Measurements from ENCODE around the gene SH2D3C.
A peak's percentile ranks its signal among the peaks of the same experiment; 100 is the strongest.

The SH2D3C gene

GRCh38 chr9:127785933-127786772, 7.7 kb upstream of the SH2D3C start, which contains the start of gene CDK9 (continued):
- TF ChIP-seq ZNF654 (tag by site-specific recombination; IDR thresholded peaks at IDR 0.05; ENCODE audit: low read depth) (no peak), ZBTB21 (tag by site-specific recombination; IDR thresholded peaks at IDR 0.05) (no peak), ZBTB8A (tag by site-specific recombination; IDR thresholded peaks at IDR 0.05) (peak; percentile 85), ZEB2 (tag by site-specific recombination; IDR thresholded peaks at IDR 0.05) (peak; percentile 79), TSHZ1 (tag by site-specific recombination; IDR thresholded peaks at IDR 0.05; ENCODE audit: borderline replicate concordance) (no peak), ZNF843 (tag by site-specific recombination; IDR thresholded peaks at IDR 0.05) (0 out of 2 replicates have a peak, but pooled peaks have one; percentile 17), ZNF747 (tag by site-specific recombination; IDR thresholded peaks at IDR 0.05) (no peak), ZNF18 (tag by site-specific recombination; IDR thresholded peaks at IDR 0.05) (no peak), SETDB1 (IDR thresholded peaks at IDR 0.05; ENCODE audit: insufficient read length, low read length) (no peak), INSM2 (tag by site-specific recombination; IDR thresholded peaks at IDR 0.05) (no peak), PBX3 (CRISPR knock-in tag; IDR thresholded peaks at IDR 0.05) (peak; percentile 59), ZNF37A (tag by site-specific recombination; IDR thresholded peaks at IDR 0.05) (0 out of 2 replicates have a peak, but pooled peaks have one; percentile 32), ZNF2 (tag by site-specific recombination; IDR thresholded peaks at IDR 0.05) (0 out of 2 replicates have a peak, but pooled peaks have one; percentile 26), MZF1 (tag by site-specific recombination; IDR thresholded peaks at IDR 0.05; ENCODE audit: borderline replicate concordance) (no peak), ZNF221 (tag by site-specific recombination; IDR thresholded peaks at IDR 0.05; ENCODE audit: borderline replicate concordance) (no peak), AEBP2 (tag by site-specific recombination; IDR thresholded peaks at IDR 0.05; ENCODE audit: borderline replicate concordance) (no peak), ATF2 (tag by site-specific recombination; IDR thresholded peaks at IDR 0.05; ENCODE audit: low read depth) (no peak), ZNF777 (tag by site-specific recombination; IDR thresholded peaks at IDR 0.05; ENCODE audit: borderline replicate concordance) (no peak), ZNF677 (tag by site-specific recombination; IDR thresholded peaks at IDR 0.05) (peak; percentile 66; the same call in 1 of the 2 replicates), KLF16 (tag by site-specific recombination; IDR thresholded peaks at IDR 0.05) (peak; percentile 46), OSR2 (tag by site-specific recombination; IDR thresholded peaks at IDR 0.05) (no peak), ZNF133 (tag by site-specific recombination; IDR thresholded peaks at IDR 0.05) (no peak), ZNF114 (tag by site-specific recombination; IDR thresholded peaks at IDR 0.05) (no peak), ZFP3 (tag by site-specific recombination; IDR thresholded peaks at IDR 0.05; ENCODE audit: low read depth) (no peak), ZNF621 (tag by site-specific recombination; IDR thresholded peaks at IDR 0.05) (no peak), ZNF658 (tag by site-specific recombination; IDR thresholded peaks at IDR 0.05) (no peak), ZNF76 (tag by site-specific recombination; IDR thresholded peaks at IDR 0.05; ENCODE audit: borderline replicate concordance, low read depth) (peak; percentile 68; the same call in 1 of the 2 replicates)

All from HEK293 (cell line).